Stimulated activated CD4-positive, alpha-beta T cell treated with anti-CD3 and anti-CD28 coated beads, TNF-alpha, amount 100 ng/mL, for 1 hour (primary cell): ENCODE data around the gene DDX55.
A peak's percentile ranks its signal among the peaks of the same experiment; 100 is the strongest.
"Not testable (repeated sequence)": the region's sequence is repeated elsewhere in the genome, so short reads cannot be mapped to it uniquely, and the experiment has no call there.

Source experiments
- DNase-seq, 3 donors: peaks; one replicate each; pipeline ENCODE4 v3.0.0-alpha.2; 2020; ENCODE audit warnings: low read depth in 3 of 3, low spot score in 1 of 3

Gene DDX55, protein sequence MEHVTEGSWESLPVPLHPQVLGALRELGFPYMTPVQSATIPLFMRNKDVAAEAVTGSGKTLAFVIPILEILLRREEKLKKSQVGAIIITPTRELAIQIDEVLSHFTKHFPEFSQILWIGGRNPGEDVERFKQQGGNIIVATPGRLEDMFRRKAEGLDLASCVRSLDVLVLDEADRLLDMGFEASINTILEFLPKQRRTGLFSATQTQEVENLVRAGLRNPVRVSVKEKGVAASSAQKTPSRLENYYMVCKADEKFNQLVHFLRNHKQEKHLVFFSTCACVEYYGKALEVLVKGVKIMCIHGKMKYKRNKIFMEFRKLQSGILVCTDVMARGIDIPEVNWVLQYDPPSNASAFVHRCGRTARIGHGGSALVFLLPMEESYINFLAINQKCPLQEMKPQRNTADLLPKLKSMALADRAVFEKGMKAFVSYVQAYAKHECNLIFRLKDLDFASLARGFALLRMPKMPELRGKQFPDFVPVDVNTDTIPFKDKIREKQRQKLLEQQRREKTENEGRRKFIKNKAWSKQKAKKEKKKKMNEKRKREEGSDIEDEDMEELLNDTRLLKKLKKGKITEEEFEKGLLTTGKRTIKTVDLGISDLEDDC

DNA sequence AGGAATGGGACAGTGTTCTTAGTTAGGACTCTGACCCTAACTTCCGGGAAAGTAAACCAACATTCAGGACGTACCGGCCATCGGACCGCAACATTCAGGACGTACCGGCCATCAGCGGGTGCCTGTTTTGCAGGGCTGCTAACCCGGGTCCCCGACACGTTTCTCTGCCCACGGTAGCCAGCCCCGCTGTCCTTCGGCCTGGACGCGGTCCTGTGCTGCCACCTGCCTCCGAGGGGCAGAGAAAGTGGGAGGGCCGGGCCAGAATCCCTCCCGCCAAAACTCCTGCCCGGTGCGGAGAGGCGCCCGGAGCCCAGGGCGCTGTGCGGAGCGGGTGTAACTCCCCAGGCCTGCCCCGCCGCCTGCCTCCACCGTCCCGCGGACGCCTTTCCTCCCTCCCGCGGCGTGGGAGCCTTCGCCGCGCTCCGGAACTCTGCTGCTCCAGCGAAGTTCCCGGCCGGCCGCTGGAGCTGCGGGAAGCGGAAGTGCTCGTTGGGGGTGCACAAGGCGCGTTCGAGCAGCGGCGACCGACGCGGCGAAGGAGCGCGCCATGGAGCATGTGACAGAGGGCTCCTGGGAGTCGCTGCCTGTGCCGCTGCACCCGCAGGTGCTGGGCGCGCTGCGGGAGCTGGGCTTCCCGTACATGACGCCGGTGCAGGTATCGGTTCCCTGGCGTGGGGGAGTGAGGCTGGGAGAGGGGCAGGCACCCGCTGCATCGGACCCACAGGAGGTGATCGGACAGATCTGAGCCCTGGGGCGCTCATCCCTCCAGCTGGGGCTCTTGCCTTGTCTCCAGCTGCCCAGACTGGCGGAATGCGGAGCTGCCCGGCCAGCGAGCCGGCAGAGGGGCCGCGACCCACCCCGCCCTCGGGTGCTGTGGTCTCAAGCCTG lies at the start of gene DDX55:
DDX55 (plus strand) TSS at position 498 of the 888 bp plus-strand sequence; CDS start at position 548, 50 bp downstream.
- peak; percentile 62 to 77 (median 70) for DNase-seq

DNA sequence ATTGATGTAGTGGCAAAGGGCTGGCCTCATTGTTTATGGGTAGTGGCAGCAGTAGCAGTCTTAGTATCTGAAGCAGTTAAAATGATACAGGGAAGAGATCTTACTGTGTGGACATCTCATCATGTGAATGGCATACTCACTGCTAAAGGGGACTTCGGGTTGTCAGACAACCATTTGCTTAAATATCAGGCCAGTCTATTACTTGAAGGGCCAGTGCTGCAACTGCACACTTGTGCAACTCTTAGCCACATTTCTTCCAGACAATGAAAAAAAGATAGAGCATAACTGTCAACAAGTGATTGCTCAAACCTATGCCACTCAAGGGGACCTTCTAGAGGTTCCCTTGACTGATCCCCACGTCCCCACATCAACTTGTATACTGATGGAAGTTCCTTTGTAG lies 47.8 kb upstream of the DDX55 start:
- DNase-seq: not testable (repeated sequence)

DNA sequence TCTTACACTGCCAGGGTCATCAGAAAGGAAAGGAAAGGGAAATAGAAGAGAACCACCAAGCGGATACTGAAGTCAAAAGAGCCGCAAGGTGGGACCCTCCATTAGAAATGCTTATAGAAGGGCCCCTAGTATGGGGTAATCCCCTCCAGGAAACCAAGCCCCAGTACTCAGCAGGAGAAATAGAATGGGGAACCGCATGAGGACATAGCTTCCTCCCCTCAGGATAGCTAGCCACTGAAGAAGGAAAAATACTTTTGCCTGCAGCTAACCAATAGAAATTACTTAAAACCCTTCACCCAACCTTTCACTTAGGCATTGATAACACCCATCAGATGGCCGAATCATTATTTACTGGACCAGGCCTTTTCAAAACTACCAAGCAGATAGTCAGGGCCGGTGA lies 47.1 kb upstream of the DDX55 start:
- DNase-seq: not testable (repeated sequence)

DNA sequence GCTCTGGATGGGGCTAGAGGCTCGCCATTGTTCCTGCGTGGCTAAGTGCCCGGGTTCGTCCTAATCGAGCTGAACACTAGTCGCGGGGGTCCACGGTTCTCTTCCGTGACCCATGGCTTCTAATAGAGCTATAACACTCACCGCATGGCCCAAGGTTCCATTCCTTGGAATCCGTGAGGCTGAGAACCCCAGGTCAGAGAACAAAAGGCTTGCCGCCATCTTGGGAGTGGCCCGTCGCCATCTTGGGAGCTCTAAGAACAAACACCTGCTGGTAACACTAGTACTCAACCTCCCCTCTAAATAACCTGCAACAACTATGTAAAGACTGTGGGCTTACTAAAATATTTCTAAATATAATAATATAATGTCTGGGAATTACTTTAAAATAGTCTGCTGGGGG lies 43.4 kb upstream of the DDX55 start:
- DNase-seq: not testable (repeated sequence)

DNA sequence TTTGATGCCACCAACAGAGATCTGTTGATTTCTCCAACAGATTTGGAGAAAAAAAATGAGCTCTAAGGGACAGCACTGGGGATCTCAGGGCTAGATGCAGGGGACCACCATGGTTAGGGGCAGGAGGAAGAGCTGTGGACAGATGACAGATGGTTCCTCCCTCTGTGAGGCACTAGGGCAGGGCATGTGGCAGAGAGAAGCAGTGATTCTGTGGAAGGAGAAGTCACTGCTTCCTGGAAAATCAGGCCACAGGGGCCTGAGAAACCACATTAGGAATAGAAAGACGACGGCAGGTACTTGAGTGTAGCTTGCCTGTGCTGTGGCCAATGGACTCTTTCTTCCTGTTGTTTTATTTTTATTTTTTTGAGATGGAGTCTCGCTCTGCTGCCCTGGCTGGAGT lies 42.4 kb upstream of the DDX55 start:
- no peak for DNase-seq

DNA sequence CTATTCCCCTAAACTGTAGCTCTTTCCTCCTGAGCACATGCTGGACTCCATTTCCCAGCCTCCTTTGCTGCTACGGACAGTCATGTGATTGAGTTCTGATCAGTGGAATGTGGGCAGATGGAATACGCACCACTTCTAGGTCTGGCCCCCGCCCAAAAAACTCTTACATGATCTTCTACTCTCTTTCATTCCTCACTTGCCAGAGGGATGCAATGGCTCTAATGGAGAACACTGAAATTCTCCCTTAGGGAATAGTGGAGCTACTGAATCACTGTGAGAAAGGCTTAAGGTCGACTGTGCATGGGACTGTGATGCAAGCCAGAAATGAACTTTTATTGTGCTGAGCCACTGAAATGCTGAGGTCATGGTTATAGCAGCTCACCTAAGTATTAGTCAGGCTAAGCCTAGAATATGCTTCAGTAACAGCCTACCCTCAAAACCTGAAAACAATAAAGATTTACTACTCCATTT lies 30.5 kb upstream of the DDX55 start:
- no peak for DNase-seq

DNA sequence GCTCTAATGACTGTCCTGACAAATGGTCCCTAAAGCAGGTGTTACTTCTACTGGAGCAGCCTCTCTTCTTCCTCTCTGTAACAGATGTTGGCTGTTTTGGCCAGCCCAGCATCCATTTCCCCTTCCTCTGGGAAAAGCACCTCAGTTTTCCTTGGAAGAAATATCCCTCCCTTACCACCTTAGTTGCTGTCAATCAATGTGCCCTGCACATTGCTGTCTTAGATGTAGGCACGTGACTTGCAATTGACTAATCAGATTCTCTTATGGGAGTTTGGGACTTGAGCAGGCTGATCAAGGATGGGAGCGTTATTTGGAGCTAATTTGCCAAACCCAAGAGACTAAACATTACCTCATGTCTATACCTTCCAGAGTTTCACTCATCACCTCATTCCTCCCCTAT lies 29.5 kb upstream of the DDX55 start:
- DNase-seq: no peak

DNA sequence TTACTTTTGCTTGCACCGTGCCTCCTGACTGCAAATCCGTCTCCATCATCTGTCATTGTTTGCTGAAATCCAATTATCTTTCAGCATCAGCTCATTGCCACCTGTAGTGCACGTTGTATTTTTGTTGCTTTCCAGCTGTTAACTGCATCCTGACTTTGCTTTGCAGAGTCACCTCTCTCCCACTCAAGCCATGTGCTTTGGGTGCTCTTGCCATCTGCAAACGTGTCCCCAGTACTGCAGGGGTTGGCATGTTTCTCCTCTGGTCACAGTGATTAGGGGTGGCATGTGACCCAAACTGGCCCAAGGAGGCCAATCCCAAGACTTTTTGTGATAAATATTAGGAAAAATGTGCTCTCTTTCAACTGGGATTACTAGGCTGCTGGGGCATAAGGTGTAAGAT lies 28.0 kb upstream of the DDX55 start:
- DNase-seq: no peak

DNA sequence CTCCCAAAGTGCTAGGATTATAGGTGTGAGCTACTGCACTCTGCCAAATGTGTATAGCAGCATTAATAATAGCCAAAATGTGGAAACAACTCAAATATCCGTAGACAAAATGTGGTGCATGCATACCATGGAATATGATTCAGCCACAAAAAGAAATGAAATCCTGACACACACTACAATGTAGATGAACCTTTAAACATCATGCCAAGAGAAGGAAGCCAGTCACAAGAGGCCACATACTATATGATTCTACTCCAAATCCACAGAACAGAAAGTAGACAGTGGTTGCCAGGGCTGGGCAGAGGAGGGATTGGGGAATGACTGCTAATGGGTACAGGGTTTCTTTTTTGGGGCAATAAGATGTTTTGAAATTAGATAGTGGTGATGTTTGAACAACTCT lies 25.3 kb upstream of the DDX55 start:
- DNase-seq: no peak

DNA sequence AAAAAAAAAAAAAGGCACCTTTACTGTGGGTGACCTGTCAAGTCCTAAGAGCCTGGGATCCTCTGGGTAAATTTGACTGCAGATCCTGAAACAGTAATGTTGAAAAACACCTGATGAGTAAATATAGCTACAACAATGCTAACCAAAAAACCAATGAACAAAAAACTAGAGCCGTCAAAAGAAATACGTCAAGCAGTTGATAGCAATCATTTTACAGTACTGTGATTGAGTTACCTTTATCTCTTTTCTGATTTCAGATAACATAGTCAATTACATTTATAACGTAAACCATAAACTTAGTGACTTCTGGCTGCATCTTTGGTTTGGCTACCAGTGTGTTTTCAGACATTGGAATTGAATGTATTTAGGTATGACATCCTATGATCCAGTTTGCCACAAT lies 23.7 kb upstream of the DDX55 start:
- no peak for DNase-seq

DNA sequence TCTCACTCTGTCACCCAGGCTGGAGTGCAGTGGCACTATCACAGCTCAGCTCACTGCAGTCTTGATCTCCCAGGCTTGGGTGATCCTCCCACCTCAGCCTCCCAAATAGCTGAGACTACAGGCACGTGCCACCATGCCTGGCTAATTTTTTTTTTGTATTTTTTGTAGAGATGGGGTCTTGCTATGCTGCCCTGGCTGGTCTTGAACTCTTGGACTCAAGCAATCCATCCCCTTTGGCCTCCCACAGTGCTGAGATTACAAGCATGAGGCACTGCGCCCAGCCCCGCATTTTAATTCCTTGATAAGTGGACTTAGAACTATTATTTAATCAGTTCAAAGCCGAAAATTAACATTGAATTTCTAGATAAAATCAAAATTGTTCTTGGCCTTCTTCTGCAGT lies 23.1 kb upstream of the DDX55 start:
- not testable (repeated sequence) for DNase-seq

DNA sequence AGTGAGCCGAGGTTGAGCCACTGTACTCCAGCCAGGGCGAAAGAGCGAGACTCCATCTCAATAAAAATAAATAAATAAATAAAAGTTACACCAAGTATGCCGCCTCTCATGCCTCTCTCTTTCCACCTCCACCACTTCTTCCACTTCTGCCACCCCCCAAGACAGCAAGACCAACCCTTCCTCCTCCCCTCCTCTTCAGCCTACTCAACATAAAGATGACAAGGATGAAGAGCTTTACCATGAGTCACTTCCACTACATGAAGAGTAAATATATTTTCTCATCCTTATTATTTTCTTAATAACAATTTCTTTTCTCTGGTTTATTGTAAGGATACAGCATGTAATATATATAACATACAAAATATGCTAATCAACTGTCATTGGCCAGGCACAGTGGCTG lies 21.1 kb upstream of the DDX55 start:
- no peak for DNase-seq

DNA sequence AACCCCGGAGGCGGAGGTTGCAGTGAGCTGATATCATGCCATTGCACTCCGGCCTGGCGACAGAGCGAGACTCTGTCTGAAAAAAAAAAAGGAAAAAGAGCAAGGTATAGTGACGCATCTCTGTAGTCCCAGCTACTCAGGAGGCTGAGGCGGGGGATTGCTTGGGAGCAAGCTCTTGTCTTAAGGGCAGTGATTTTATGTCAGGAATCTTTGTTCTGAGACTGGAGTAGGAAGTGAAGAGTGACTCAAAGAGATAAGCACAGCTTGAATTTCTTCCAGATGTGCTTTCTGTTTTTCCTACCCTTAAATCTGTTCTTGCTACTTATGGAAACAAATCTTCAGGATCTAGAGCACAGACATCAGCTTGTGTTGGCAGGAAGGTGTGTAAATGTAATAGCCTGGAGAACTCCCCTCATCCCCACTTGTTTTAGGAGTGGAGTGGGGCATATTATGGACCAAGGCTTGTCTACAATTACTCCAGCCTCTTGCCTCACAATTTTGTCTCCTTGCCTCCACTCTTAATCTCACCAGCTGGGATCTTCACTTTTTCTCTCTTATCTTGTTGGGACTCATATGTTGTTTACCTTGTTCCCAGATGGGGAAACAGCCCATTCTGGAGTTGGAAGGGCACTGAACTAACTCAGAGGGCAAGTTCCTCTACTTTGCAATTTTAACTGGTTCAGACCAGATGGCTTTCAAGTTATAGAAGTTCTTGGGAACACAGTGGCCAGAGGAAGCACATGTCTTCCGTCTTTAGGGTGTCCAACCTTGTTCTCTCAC lies 10.0 kb upstream of the DDX55 start:
- no peak for DNase-seq

DNA sequence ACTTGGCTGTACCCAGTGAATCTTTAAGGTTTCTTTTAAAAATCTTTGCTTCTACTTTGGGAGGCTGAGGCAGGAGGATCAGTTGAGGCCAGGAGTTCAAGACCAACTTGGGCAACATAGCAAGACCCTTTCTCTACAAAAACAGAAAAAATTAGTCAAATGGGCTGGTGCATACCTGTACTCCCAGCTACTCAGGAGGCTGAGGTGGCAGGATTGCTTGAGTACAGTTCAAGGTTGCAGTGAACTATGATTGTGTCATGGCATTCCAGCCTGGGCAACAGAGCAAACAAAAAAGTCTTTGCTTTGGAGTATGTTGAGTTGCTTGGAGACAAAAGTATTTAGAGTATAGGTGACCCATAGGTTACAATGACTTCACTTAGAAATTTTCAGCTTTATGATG lies 6.2 kb upstream of the DDX55 start:
- no peak for DNase-seq

DNA sequence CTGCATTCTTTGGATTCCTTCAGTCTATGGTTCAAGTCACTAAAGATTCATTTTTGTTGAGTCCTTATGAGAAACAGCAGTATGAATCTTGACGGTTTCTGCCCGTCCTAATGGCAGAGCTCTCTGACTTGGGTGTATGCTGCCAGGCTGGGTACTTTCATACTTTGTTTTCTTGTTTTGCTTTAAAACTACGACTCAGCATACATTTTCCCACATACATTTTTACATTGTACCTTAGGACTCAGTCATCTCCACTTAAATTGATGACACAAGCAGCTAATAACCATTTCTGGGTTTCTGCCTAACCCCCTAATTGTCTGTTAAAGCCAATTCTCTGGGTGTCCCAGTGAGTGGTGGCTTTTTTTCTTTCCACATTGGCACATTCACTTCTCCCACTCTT lies 4.8 kb upstream of the DDX55 start:
- no peak for DNase-seq

DNA sequence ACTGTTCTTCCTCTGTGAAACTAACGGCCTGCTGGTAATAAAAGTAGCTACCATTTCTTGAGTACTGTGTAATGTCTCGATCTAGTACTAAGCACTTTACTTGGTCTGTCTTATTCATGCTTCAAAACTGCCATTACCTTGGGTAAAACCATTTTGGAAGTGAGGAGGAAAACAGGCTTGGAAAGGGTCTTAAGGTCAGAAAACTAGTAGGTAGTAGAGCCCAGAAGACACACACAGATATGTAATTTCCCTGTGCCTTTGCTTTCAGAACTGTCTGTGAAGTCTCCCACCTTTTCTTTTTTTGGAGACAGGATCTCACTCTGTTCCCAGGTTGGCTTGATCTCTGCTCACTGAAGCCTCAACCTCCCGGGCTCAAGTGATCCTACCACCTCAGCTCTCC lies 3.4 kb upstream of the DDX55 start:
- no peak for DNase-seq

DNA sequence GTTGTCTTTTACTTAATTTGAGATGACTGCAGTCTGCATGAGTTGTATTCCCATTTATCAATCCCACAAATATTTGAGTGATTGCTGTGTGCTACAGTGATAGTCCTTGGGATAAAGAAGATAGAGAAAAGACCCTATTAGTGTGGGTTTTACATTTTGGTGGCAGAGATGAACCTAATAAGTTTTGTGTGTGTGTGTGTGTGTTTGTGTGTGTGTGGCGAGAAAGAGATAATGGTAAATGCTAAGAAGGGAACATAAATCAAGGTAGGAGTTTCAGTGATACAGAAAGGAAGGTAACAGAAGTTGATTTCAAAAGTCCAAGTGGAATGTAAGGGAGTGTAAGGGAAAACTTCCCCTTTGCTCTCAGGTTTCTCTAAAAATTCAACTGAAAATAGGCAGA lies 2.6 kb upstream of the DDX55 start:
- no peak for DNase-seq

DNA sequence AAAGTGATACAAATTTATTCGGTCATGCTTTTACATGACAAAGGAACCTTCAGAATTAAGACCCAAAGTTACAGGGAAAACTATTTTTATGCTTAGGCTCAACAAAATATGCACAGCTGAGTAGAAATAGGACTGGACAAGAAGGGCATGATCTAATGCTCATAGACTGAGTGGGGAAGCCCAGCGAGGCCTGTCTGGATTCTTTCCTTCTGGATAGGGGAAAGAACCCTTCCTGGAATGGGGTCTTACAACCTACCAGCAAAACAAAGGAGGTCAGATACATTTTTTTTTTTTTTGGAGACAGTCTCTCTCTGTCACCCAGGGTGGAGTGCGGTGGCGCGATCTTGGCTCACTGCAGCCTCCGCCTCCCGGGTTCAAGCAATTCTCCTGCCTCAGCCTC lies 2.2 kb upstream of the DDX55 start:
- no peak for DNase-seq

DNA sequence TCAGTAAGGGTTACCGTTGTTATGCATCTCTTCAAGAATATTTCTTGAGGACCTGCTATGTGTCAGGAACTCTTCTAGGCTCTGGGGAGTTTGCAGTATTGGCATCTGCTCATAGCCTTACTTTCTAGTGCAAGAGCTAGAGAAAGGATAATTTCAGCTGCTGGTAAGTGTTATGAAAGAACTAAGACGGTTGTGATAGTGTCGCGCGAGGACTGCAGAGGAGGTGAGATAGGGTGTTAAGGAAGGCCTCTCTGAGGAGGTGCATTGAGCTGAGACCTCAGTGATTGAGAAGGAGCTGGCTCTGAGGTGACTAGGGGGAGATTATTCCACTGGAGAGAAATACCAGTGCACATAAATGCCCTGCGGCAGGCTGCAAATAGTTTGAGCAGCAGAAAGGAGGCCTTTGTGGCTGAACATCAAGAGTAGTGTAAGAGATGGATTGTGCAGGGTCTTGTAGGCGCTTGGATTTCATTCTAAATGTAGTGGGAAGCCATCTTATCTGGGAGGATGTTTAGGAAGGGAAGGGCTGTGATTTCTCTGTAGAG lies 824 bp downstream of the DDX55 start:
- no peak for DNase-seq

DNA sequence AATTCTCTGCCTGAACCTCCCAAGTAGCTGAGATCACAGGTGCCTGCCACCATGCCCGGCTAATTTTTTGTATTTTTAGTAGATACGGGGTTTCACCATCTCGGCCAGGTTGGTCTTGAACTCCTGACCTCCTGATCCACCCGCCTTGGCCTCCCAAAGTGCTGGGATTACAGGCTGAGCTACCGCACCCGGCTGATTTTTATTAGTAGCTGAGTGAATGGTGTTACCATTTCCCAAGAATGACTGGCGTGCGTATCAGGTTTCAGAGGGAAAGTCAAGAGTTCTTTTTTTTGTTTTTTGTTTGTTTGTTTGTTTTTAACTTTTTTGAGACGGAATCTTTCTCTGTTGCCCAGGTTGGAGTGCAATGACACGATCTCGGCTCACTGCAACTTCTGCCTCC lies 1.6 kb downstream of the DDX55 start:
- DNase-seq: not testable (repeated sequence)

DNA sequence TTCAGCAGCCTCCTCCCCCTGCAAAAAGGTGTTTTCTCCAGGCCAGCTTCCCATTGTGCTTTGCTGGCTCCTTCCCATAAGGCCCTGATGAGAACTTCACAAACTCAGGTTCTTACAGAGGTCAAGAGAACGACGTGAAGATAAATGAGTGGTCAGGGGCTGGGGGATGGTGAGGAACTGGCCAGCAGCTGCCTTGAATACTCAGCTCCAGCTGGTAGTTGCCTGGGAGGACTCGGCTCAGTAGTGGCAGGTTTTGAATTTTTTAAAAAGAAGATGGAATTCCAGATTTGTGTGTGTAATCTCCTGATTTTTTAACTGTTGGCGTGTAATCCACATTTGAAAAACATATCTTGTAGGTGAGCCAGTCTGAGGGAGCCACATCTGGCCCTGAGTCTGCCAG lies 5.9 kb downstream of the DDX55 start:
- DNase-seq: no peak
